Memory B cell (primary cell): ENCODE measurements around the gene FER1L5.

ENCODE experiments used
- ATAC-seq: fragments of 150-1000 bp; cut with Tn5 transposase; 2 replicates; pipeline ENCODE4 v1.10.0; 2021; ENCODE audit warnings: low read depth, mild to moderate bottlenecking, moderate library complexity
- DNase-seq, 2 donors: peaks; one replicate each; pipeline ENCODE4 v3.0.0; 2022; ENCODE audit warnings: low spot score in 2 of 2
- H3K27ac Mint-ChIP-seq: one replicate; pipeline ENCODE4 v1.8.0; 2022; ENCODE audit warnings: mild to moderate bottlenecking, moderate library complexity, mixed read lengths
- H3K27me3 Mint-ChIP-seq: one replicate; pipeline ENCODE4 v1.8.0; 2022; ENCODE audit warnings: mixed read lengths
- H3K36me3 Mint-ChIP-seq: one replicate; pipeline ENCODE4 v1.8.0; 2022; ENCODE audit warnings: mild to moderate bottlenecking, mixed read lengths
- H3K4me1 Mint-ChIP-seq: one replicate; pipeline ENCODE4 v1.8.0; 2022; ENCODE audit warnings: mixed read lengths
- H3K4me3 Mint-ChIP-seq: one replicate; pipeline ENCODE4 v1.8.0; 2022; ENCODE audit warnings: mild to moderate bottlenecking, moderate library complexity, mixed read lengths
- H3K9me3 Mint-ChIP-seq: one replicate; pipeline ENCODE4 v1.8.0; 2022; ENCODE audit warnings: mixed read lengths

FER1L5 gene

GRCh38 chr2:96751800-96752199, 109.2 kb downstream of the FER1L5 start:
- DNase-seq, result no peak
- no peaks in the 10 kb centered on the region for H3K9me3 Mint-ChIP-seq
- ATAC-seq, result no peak
- no peaks in the 10 kb centered on the region for H3K36me3 Mint-ChIP-seq
- no peaks in the 10 kb centered on the region for H3K27me3 Mint-ChIP-seq
- H3K4me1 Mint-ChIP-seq, result no peaks in the 10 kb centered on the region
- H3K27ac Mint-ChIP-seq, result no peak overlapping the region
- H3K4me3 Mint-ChIP-seq, result no peak overlapping the region

- Mint-ChIP-seq H3K4me3 (no peak overlapping the region), H3K9me3 (no peaks in the 10 kb centered on the region), H3K27ac (no peak overlapping the region), H3K4me1 (no peaks in the 10 kb centered on the region), H3K36me3 (no peaks in the 10 kb centered on the region), H3K27me3 (no peaks in the 10 kb centered on the region)
- DNase-seq (no peak), ATAC-seq (no peak)
These were observed 111.2 kb downstream of the FER1L5 start for GRCh38 chr2:96753661-96754282.

- Mint-ChIP-seq H3K27me3 (no peaks in the 10 kb centered on the region), H3K27ac (no peak overlapping the region), H3K36me3 (no peaks in the 10 kb centered on the region), H3K4me3 (no peak overlapping the region), H3K4me1 (peaks cover 1% of the 10 kb centered on the region), H3K9me3 (no peaks in the 10 kb centered on the region)
- DNase-seq, result no peak
- no peak for ATAC-seq
These were observed 111.8 kb downstream of the FER1L5 start for GRCh38 chr2:96754317-96754716.
